Smooth muscle cell (in vitro differentiated cells): ENCODE data around the gene ZNF469. TPM values are rescaled to one million over a fixed set of nuclear protein-coding genes. Genes with fewer than 3 reads are reported as not detected.

Source experiments
- DNase-seq: peaks from one replicate; lab custom pipeline; 2025; ENCODE audit not compliant: unreplicated experiment; lab: John Stamatoyannopoulos, UW
- H2AFZ ChIP-seq: fragments of 200-600 bp; sonication (generic); 2 replicates; pipeline ENCODE4 v1.6.0; 2016; ENCODE audit warnings: antibody characterized with exemption, low read depth, mild to moderate bottlenecking
- H3F3A ChIP-seq: fragments of 200-600 bp; sonication (generic); 2 replicates; pipeline ENCODE4 v1.6.0; 2017; ENCODE audit warnings: antibody characterized with exemption, low read depth
- H3K27ac ChIP-seq: fragments of 200-600 bp; sonication (generic); 2 replicates; pipeline ENCODE4 v1.5.1; 2016; ENCODE audit warnings: low read depth, mild to moderate bottlenecking
- H3K27me3 ChIP-seq: fragments of 200-600 bp; sonication (generic); 2 replicates; pipeline ENCODE4 v1.6.1; 2016; ENCODE audit warnings: low read depth, mild to moderate bottlenecking
- H3K36me3 ChIP-seq: fragments of 200-600 bp; sonication (generic); 2 replicates; pipeline ENCODE4 v1.5.1; 2016; ENCODE audit warnings: low read depth
- H3K4me1 ChIP-seq: fragments of 200-600 bp; sonication (generic); 2 replicates; pipeline ENCODE4 v1.5.1; 2016; ENCODE audit warnings: low read depth
- H3K4me2 ChIP-seq: fragments of 200-600 bp; sonication (generic); 2 replicates; pipeline ENCODE4 v1.6.0; 2016; ENCODE audit warnings: mild to moderate bottlenecking
- H3K4me3 ChIP-seq: fragments of 200-600 bp; sonication (generic); 2 replicates; pipeline ENCODE4 v1.5.1; 2016; ENCODE audit warnings: mild to moderate bottlenecking
- H3K79me2 ChIP-seq: fragments of 200-600 bp; sonication (generic); 2 replicates; pipeline ENCODE4 v1.6.0; 2016; ENCODE audit warnings: low read depth, mild to moderate bottlenecking
- H3K9ac ChIP-seq: fragments of 200-600 bp; sonication (generic); 2 replicates; pipeline ENCODE4 v1.6.0; 2016; ENCODE audit warnings: low read depth
- H3K9me3 ChIP-seq: fragments of 200-600 bp; sonication (generic); replicated peaks from 2 replicates; pipeline ENCODE4 v1.5.1; 2016; ENCODE audit warnings: low read depth
- H4K20me1 ChIP-seq: fragments of 200-600 bp; sonication (generic); 2 replicates; pipeline ENCODE4 v1.6.0; 2016; ENCODE audit warnings: low read depth
- CTCF ChIP-seq: fragments of 200-600 bp; sonication (generic); IDR thresholded peaks from 2 replicates; pipeline ENCODE4 v1.5.1; 2017; ENCODE audit warnings: borderline replicate concordance, mild to moderate bottlenecking, antibody characterized with exemption; ENCODE audit not compliant: insufficient read depth, poor library complexity, severe bottlenecking
- WGBS: methylation state at CpG from one replicate; pipeline ENCODE4 v1.1.7; 2016; ENCODE audit warnings: low lambda C conversion rate; 5-methylcytosine and 5-hydroxymethylcytosine counted together
- polyA plus RNA-seq: library from polyadenylated mRNA; unstranded; fragments of >200 nt; fragmentation: Nextera tagmentation; extraction: Ambion mirVana; gene quantifications from 2 replicates; pipeline ENCODE4 v1.2.1, GENCODE V29; 2016
- total RNA-seq: library from RNA; depleted of rRNA; stranded (reverse); fragments of >200 nt; gene quantifications from 2 replicates; pipeline ENCODE4 v1.2.3, GENCODE V29; 2014

Gene ZNF469
- total and polyA plus RNA-seq, 2 experiments from 2014 or later, result 5.0 to 6.2 TPM

- H3K4me3 ChIP-seq, result no peak overlapping the region
- H3K4me1 ChIP-seq, result no peaks in the 10 kb centered on the region
- no peak overlapping the region for H2AFZ ChIP-seq
- H3F3A ChIP-seq, result no peaks in the 10 kb centered on the region
- no peak overlapping the region for H3K4me2 ChIP-seq
- H3K9ac ChIP-seq, result no peak overlapping the region
- no peaks in the 10 kb centered on the region for H4K20me1 ChIP-seq
- no peak for DNase-seq
- no peaks in the 10 kb centered on the region for H3K79me2 ChIP-seq
- 95% methylated on average over 32 of the region's 32 CpGs for WGBS
- no peaks in the 10 kb centered on the region for H3K9me3 ChIP-seq
- no peaks in the 10 kb centered on the region for H3K27me3 ChIP-seq
- no peak for TF ChIP-seq CTCF
- no peaks in the 10 kb centered on the region for H3K36me3 ChIP-seq
- no peak overlapping the region for H3K27ac ChIP-seq
These were observed 32.6 kb upstream of the ZNF469 start for GRCh38 chr16:88349903-88350900.

- H3K27me3 ChIP-seq, result no peaks in the 10 kb centered on the region
- no peak for DNase-seq
These were observed 31.8 kb upstream of the ZNF469 start for GRCh38 chr16:88350922-88351321.

GRCh38 chr16:88351491-88352101, 31.2 kb upstream of the ZNF469 start:
- no peak overlapping the region for H3K4me2 ChIP-seq
- H3K9ac ChIP-seq, result no peak overlapping the region
- TF ChIP-seq CTCF, result no peak
- H4K20me1 ChIP-seq, result no peaks in the 10 kb centered on the region
- no peaks in the 10 kb centered on the region for H3F3A ChIP-seq
- H3K79me2 ChIP-seq, result no peaks in the 10 kb centered on the region
- WGBS, result 94% methylated on average over 29 of the region's 30 CpGs
- H3K36me3 ChIP-seq, result no peaks in the 10 kb centered on the region
- no peak overlapping the region for H3K27ac ChIP-seq
- no peak overlapping the region for H3K4me3 ChIP-seq
- H3K27me3 ChIP-seq, result no peaks in the 10 kb centered on the region
- no peaks in the 10 kb centered on the region for H3K9me3 ChIP-seq
- no peak for DNase-seq
- H2AFZ ChIP-seq, result no peak overlapping the region
- H3K4me1 ChIP-seq, result no peaks in the 10 kb centered on the region

More at GRCh38 chr16:88350922-88351321, 31.8 kb upstream of the ZNF469 start:
- no peak overlapping the region for H2AFZ ChIP-seq
- no peaks in the 10 kb centered on the region for H3K9me3 ChIP-seq
- H4K20me1 ChIP-seq, result no peaks in the 10 kb centered on the region
- 91% methylated on average over 15 of the region's 15 CpGs for WGBS
- no peak for TF ChIP-seq CTCF
- no peaks in the 10 kb centered on the region for H3K36me3 ChIP-seq
- no peaks in the 10 kb centered on the region for H3K4me1 ChIP-seq
- no peak overlapping the region for H3K4me3 ChIP-seq
- no peak overlapping the region for H3K9ac ChIP-seq
- no peaks in the 10 kb centered on the region for H3K79me2 ChIP-seq
- no peaks in the 10 kb centered on the region for H3F3A ChIP-seq
- H3K4me2 ChIP-seq, result no peak overlapping the region
- H3K27ac ChIP-seq, result no peak overlapping the region
